Vagina (tissue), 2 donors: ENCODE data around the gene SLC12A7. TPM values are rescaled to one million over a fixed set of nuclear protein-coding genes. Genes with fewer than 3 reads are reported as not detected.
A peak's percentile ranks its signal among the peaks of the same experiment; 100 is the strongest.

Source experiments
- DNase-seq, 2 donors: peaks; one replicate each; pipeline ENCODE4 v3.0.0-alpha.2; 2017; ENCODE audit errors: extremely low spot score in 2 of 2
- H3K27ac ChIP-seq: fragments of 200-600 bp; sonication (generic); one replicate; pipeline ENCODE4 v1.5.1; 2019
- H3K27me3 ChIP-seq: fragments of 200-600 bp; sonication (generic); one replicate; pipeline ENCODE4 v1.5.1; 2019
- H3K36me3 ChIP-seq, 2 donors: fragments of 200-600 bp; sonication (generic); one replicate each; pipeline ENCODE4 v1.5.1; 2017 to 2019
- H3K4me1 ChIP-seq: fragments of 200-600 bp; sonication (generic); one replicate; pipeline ENCODE4 v1.5.1; 2019
- H3K4me3 ChIP-seq, 2 donors: fragments of 200-600 bp; sonication (generic); 1 replicate in 1 of 2; 2 replicates in 1 of 2; pipeline ENCODE4 v1.5.1; 2016 to 2019
- H3K9me3 ChIP-seq: fragments of 200-600 bp; sonication (generic); one replicate; pipeline ENCODE4 v1.5.1; 2019
- CTCF ChIP-seq, 3 experiments: fragments of 450-650 bp in 2 of 3; fragments of 200-600 bp in 1 of 3; sonication (generic) in 1 of 3; IDR thresholded peaks; one replicate each; pipeline ENCODE4 v1.5.1; 2017 to 2019; ENCODE audit warnings: antibody characterized with exemption in 3 of 3, mild to moderate bottlenecking in 2 of 3, moderate library complexity in 2 of 3
- POLR2A ChIP-seq, 2 donors: fragments of 450-650 bp; IDR thresholded peaks; one replicate each; pipeline ENCODE4 v1.6.1; 2017; ENCODE audit warnings: antibody characterized with exemption in 2 of 2, mild to moderate bottlenecking in 2 of 2, moderate library complexity in 2 of 2
- POLR2AphosphoS5 ChIP-seq, 2 donors: sonication (generic); formaldehyde crosslinking; IDR thresholded peaks; one replicate each; pipeline ENCODE4 v1.9.0; 2017; ENCODE audit warnings: antibody characterized with exemption in 2 of 2, mild to moderate bottlenecking in 2 of 2, low read depth in 1 of 2; ENCODE audit not compliant: insufficient read depth in 1 of 2
- intact Hi-C: fragments of 100-400 bp; cut with DNase I; formaldehyde crosslinking; loops from one replicate; pipeline ENCODE4 v1.15.1; 2023
- total RNA-seq: library from RNA; depleted of rRNA; stranded (reverse); fragments of >200 nt; gene quantifications from one replicate; pipeline ENCODE4 v1.2.3, GENCODE V29; 2016

Gene SLC12A7
- 21.6 TPM for total RNA-seq

GRCh38 chr5:1111727-1112289 lies at the start of gene SLC12A7:
Gene SLC12A7 (minus strand): TSS chr5:1112063. CDS start chr5:1111991, 72 bp downstream.
- Histone ChIP-seq H3K4me3 (peak within 1 kb of the TSS; percentile 78 to 89), H3K27me3 (no peaks in the 10 kb centered on the region), H3K4me1 (peaks cover 27% of the 10 kb centered on the region), H3K27ac (peak within 1 kb of the TSS; percentile 84), H3K9me3 (no peaks in the 10 kb centered on the region), H3K36me3 (no peaks in the 10 kb centered on the region)
- no peak for DNase-seq
- TF ChIP-seq POLR2A (IDR thresholded peaks at IDR 0.05) (peak in 1 of 2 donors; percentile 78), CTCF (IDR thresholded peaks at IDR 0.05) (no peak), POLR2AphosphoS5 (IDR thresholded peaks at IDR 0.05; ENCODE audit: insufficient read depth in 1 of 2, low read depth in 1 of 2) (no peak)
- intact Hi-C loops, result no loop called here

GRCh38 chr5:1161108-1161832 lies 49.4 kb upstream of the SLC12A7 start:
- Histone ChIP-seq H3K9me3 (no peaks in the 10 kb centered on the region), H3K27ac (no peak overlapping the region), H3K36me3 (no peaks in the 10 kb centered on the region), H3K27me3 (no peaks in the 10 kb centered on the region), H3K4me1 (no peaks in the 10 kb centered on the region), H3K4me3 (no peak overlapping the region)
- no peak for TF ChIP-seq POLR2AphosphoS5 (IDR thresholded peaks at IDR 0.05; ENCODE audit: insufficient read depth in 1 of 2, low read depth in 1 of 2)
- TF ChIP-seq POLR2A (IDR thresholded peaks at IDR 0.05), result no peak
- TF ChIP-seq CTCF (IDR thresholded peaks at IDR 0.05), result no peak
- intact Hi-C loops, result loop anchor here (10.0 kb wide), 1 partner anchor 236 kb away; no protein-coding TSS in a partner anchor
- DNase-seq, result no peak

- Histone ChIP-seq H3K9me3 (no peaks in the 10 kb centered on the region), H3K4me3 (no peak overlapping the region), H3K4me1 (peaks cover 5% of the 10 kb centered on the region), H3K27ac (no peak overlapping the region), H3K27me3 (peaks cover 6% of the 10 kb centered on the region), H3K36me3 (no peaks in the 10 kb centered on the region)
- TF ChIP-seq CTCF (IDR thresholded peaks at IDR 0.05) (no peak), POLR2AphosphoS5 (IDR thresholded peaks at IDR 0.05; ENCODE audit: insufficient read depth in 1 of 2, low read depth in 1 of 2) (no peak), POLR2A (IDR thresholded peaks at IDR 0.05) (no peak)
- DNase-seq, result no peak
- intact Hi-C loops, result loop anchor here (10.0 kb wide), 1 partner anchor 235 kb away; no protein-coding TSS in a partner anchor
These were observed 48.0 kb upstream of the SLC12A7 start for GRCh38 chr5:1159774-1160406.

GRCh38 chr5:1159341-1159675 lies 47.4 kb upstream of the SLC12A7 start:
- no peaks in the 10 kb centered on the region for H3K36me3 ChIP-seq
- H3K4me1 ChIP-seq, result peaks cover 7% of the 10 kb centered on the region
- no peak overlapping the region for H3K4me3 ChIP-seq
- no peaks in the 10 kb centered on the region for H3K9me3 ChIP-seq
- H3K27me3 ChIP-seq, result peaks cover 8% of the 10 kb centered on the region
- intact Hi-C loops, result no loop called here
- TF ChIP-seq POLR2A (IDR thresholded peaks at IDR 0.05), result no peak
- no peak for TF ChIP-seq POLR2AphosphoS5 (IDR thresholded peaks at IDR 0.05; ENCODE audit: insufficient read depth in 1 of 2, low read depth in 1 of 2)
- no peak for TF ChIP-seq CTCF (IDR thresholded peaks at IDR 0.05)
- no peak for DNase-seq
- H3K27ac ChIP-seq, result no peak overlapping the region
